T-cell (primary cell): Measurements from ENCODE around the gene IMP3. TPM values are rescaled to one million over a fixed set of nuclear protein-coding genes. Genes with fewer than 3 reads are reported as not detected.

Experiments used
- ATAC-seq, 4 experiments: fragments of 200-7000 bp in 3 of 4; fragments of 150-1000 bp in 1 of 4; cut with Tn5 transposase; replicated peaks in 1 of 4; 1 replicate in 3 of 4; 2 replicates in 1 of 4; pipeline ENCODE4 v1.10.0; 2021; ENCODE audit warnings: moderate library complexity in 3 of 4, mild to moderate bottlenecking in 2 of 4, moderate number of reproducible peaks in 1 of 4
- CTCF ChIA-PET, 2 donors: fragments of 300-600 bp; sonication (Branson Sonifier 250); formaldehyde crosslinking; loops; one replicate each; lab custom pipeline; 2022; ENCODE audit warnings: antibody characterized with exemption in 2 of 2; lab: Charles Lee
- POLR2A ChIA-PET, 2 donors: fragments of 300-600 bp; sonication (Branson Sonifier 250); formaldehyde crosslinking; loops; one replicate each; lab custom pipeline; 2022; ENCODE audit warnings: antibody characterized with exemption in 2 of 2; lab: Charles Lee
- DNase-seq, 35 experiments: peaks; one replicate each; pipeline versions ENCODE4 v3.0.0 to v3.0.0-alpha.2; 2013 to 2023
- H3K27ac ChIP-seq: one replicate; pipeline ENCODE4 v1.5.1; 2013; ENCODE audit warnings: low read length
- H3K27me3 ChIP-seq, 2 experiments: replicated peaks in 1 of 2; 1 replicate in 1 of 2; 2 replicates in 1 of 2; pipeline versions ENCODE4 v1.6.1 to v1.7.0; 2013; ENCODE audit warnings: low read length in 1 of 2, mixed read lengths in 1 of 2; ENCODE audit not compliant: control insufficient read depth in 2 of 2, insufficient read depth in 2 of 2; ENCODE audit errors: extremely low read depth in 1 of 2
- H3K36me3 ChIP-seq, 2 donors: 1 replicate in 1 of 2; 2 replicates in 1 of 2; pipeline versions ENCODE4 v1.6.1 to v1.7.0; 2013; ENCODE audit warnings: low read length in 1 of 2; ENCODE audit not compliant: control insufficient read depth in 2 of 2, insufficient read depth in 1 of 2; ENCODE audit errors: extremely low read depth in 1 of 2
- H3K4me1 ChIP-seq, 2 experiments: 1 replicate in 1 of 2; 2 replicates in 1 of 2; pipeline versions ENCODE4 v1.6.1 to v1.7.0; 2013; ENCODE audit warnings: low read length in 2 of 2, mixed read lengths in 1 of 2; ENCODE audit not compliant: insufficient read depth in 2 of 2, control insufficient read depth in 1 of 2; ENCODE audit errors: extremely low read depth in 1 of 2
- H3K4me3 ChIP-seq, 2 donors: 1 replicate in 1 of 2; 2 replicates in 1 of 2; pipeline versions ENCODE4 v1.5.1 to v1.7.0; 2013; ENCODE audit warnings: mild to moderate bottlenecking in 2 of 2, low read length in 1 of 2, moderate library complexity in 1 of 2; ENCODE audit not compliant: control insufficient read depth in 1 of 2; ENCODE audit errors: extremely low read depth in 1 of 2
- H3K9me3 ChIP-seq: 2 replicates; pipeline ENCODE4 v1.7.0; 2013
- H3K27ac Mint-ChIP-seq, 2 donors: one replicate each; pipeline ENCODE4 v1.8.0; 2020 to 2021; ENCODE audit warnings: mild to moderate bottlenecking in 2 of 2, mixed read lengths in 2 of 2
- H3K27me3 Mint-ChIP-seq, 2 donors: one replicate each; pipeline ENCODE4 v1.8.0; 2021 to 2022; ENCODE audit warnings: mixed read lengths in 2 of 2
- H3K36me3 Mint-ChIP-seq: one replicate; pipeline ENCODE4 v1.8.0; 2021; ENCODE audit warnings: mixed read lengths
- H3K4me1 Mint-ChIP-seq, 3 donors: one replicate each; pipeline ENCODE4 v1.8.0; 2020 to 2022; ENCODE audit warnings: mixed read lengths in 3 of 3, mild to moderate bottlenecking in 1 of 3
- H3K4me3 Mint-ChIP-seq, 3 donors: one replicate each; pipeline ENCODE4 v1.8.0; 2020 to 2022; ENCODE audit warnings: mild to moderate bottlenecking in 3 of 3, mixed read lengths in 3 of 3, moderate library complexity in 3 of 3
- H3K9me3 Mint-ChIP-seq, 3 donors: one replicate each; pipeline ENCODE4 v1.8.0; 2020 to 2022; ENCODE audit warnings: mixed read lengths in 3 of 3
- WGBS: methylation state at CpG from one replicate; pipeline ENCODE4 v1.1.5; 2013; ENCODE audit warnings: missing lambda C conversion rate; ENCODE audit not compliant: insufficient coverage; 5-methylcytosine and 5-hydroxymethylcytosine counted together
- total RNA-seq, 35 experiments: library from RNA in 6 of 35; stranded (reverse) in 6 of 35; fragments of 120-200 nt in 1 of 35; gene quantifications; one replicate each; pipeline versions ENCODE4 v1.2.1 to v1.2.4 and lab custom pipeline; 2013 to 2026

Gene IMP3
- total RNA-seq, 5 donors from 2014 or later (not counting 1 experiment from before 2014, with no cell fraction given) = 39.6 to 86.6 (median 81.8) TPM

GRCh38 chr15:75597667-75598341 is 42.2 kb downstream of the IMP3 start:
- no peaks in the 10 kb centered on the region for H3K27me3 ChIP-seq
- H3K4me3 ChIP-seq = no peak overlapping the region
- DNase-seq = peak in 22 of 35 experiments; percentile 7 to 56 (median 20)
- Mint-ChIP-seq H3K27me3 (no peaks in the 10 kb centered on the region), H3K4me1 (peaks cover 20 to 26% (median 25%) of the 10 kb centered on the region in 3 donors), H3K4me3 (peak overlapping the region in 2 of 3 donors; percentile 7 to 10), H3K36me3 (peaks cover 35% of the 10 kb centered on the region), H3K9me3 (no peaks in the 10 kb centered on the region), H3K27ac (peak overlapping the region in 1 of 2 donors; percentile 65)
- no peak overlapping the region for H3K27ac ChIP-seq
- peak; percentile 41 to 50 (median 47) for ATAC-seq
- POLR2A ChIA-PET = interaction anchor here in 1 of 2 donors (0.5 to 0.6 kb wide), 3 partner anchors 21 to 161 kb away, joined by 3 to 4 read pairs (median 3); partner anchors contain the start of gene IMP3
- peaks cover 3 to 20% of the 10 kb centered on the region in 2 experiments for H3K4me1 ChIP-seq
- H3K9me3 ChIP-seq = no peaks in the 10 kb centered on the region
- CTCF ChIA-PET = interaction anchor here (0.6 to 1.1 kb wide), 6 partner anchors 14 to 230 kb away, joined by 3 to 11 read pairs (median 5); partner anchors contain the start of gene IMP3 (in 1 of the 2)
- peaks cover 2 to 52% of the 10 kb centered on the region in 2 donors for H3K36me3 ChIP-seq
- no CpG with 5 or more reads among the region's 3 CpGs for WGBS

DNA sequence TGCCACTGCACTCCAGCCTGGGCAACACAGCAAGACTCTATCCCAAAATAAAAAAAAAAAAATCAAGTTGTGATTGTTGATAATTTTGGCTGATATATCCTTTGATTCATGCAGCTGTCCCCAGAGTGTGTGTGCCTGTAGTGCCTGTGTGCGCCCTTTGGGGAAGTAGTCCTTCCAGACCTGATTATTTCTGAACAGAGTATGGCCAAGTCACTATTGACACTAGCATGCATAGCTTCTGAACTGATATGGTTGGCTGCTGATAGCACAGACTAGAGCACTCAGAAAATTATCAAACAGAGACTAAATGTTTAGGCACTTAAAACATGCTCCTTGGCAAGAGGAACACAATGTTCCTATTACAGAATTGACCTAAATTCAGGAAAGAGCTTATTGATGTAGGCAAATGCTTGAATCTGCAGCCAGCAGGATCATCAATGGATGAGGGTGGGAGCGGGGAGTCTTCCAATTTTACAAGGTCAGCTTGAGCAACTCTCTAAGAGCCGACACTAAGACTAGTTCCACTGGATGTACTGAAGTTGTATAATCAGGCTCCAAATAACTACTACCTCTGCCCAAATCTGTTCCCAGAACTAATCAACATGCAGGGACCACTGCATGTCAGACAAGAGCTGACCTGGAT is 43.2 kb downstream of the IMP3 start:
- Histone ChIP-seq H3K27me3 (no peaks in the 10 kb centered on the region), H3K9me3 (no peaks in the 10 kb centered on the region), H3K27ac (no peak overlapping the region), H3K4me3 (no peak overlapping the region), H3K4me1 (peaks cover 3 to 20% of the 10 kb centered on the region in 2 experiments), H3K36me3 (peaks cover 2 to 54% of the 10 kb centered on the region in 2 donors)
- Mint-ChIP-seq H3K4me3 (no peak overlapping the region), H3K27ac (no peak overlapping the region), H3K27me3 (no peaks in the 10 kb centered on the region), H3K9me3 (no peaks in the 10 kb centered on the region), H3K36me3 (peaks cover 38% of the 10 kb centered on the region), H3K4me1 (peaks cover 20 to 26% (median 25%) of the 10 kb centered on the region in 3 donors)
- ChIA-PET POLR2A (interaction anchor here in 1 of 2 donors (0.5 to 0.6 kb wide), 3 partner anchors 22 to 730 kb away, joined by 3 to 4 read pairs (median 3); no protein-coding TSS in a partner anchor), CTCF (interaction anchor here (0.6 to 1.1 kb wide), 5 partner anchors 13 to 229 kb away, joined by 3 to 11 read pairs (median 5); no protein-coding TSS in a partner anchor)
- no CpG with 5 or more reads among the region's 3 CpGs for WGBS
- no peak for DNase-seq
- ATAC-seq = no peak

DNA sequence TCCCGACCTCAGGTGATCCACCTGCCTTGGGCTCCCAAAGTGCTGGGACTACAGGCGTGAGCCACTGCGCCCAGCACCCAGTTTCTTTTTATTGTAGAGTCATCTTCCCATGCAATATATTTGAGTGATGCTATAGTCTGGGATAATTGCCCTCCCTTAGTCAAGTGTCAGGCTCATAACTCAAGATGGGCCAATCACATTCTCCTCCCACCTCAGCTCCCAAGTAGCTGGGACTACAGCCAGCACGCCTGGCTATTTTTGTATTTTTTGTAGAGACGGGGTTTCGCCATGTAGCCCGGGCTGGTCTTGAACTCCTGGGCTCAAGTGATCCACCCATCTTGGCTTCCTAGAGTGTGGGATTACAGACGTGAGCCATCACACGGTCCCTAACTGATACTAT is 45.7 kb downstream of the IMP3 start:
- Mint-ChIP-seq H3K4me1 (peaks cover 20 to 36% (median 26%) of the 10 kb centered on the region in 3 donors), H3K36me3 (peaks cover 32% of the 10 kb centered on the region), H3K27me3 (no peaks in the 10 kb centered on the region), H3K4me3 (no peak overlapping the region), H3K27ac (no peak overlapping the region), H3K9me3 (no peaks in the 10 kb centered on the region)
- Histone ChIP-seq H3K4me3 (no peak overlapping the region), H3K4me1 (peaks cover 3 to 20% of the 10 kb centered on the region in 2 experiments), H3K27me3 (no peaks in the 10 kb centered on the region), H3K27ac (no peak overlapping the region), H3K36me3 (peaks cover 2 to 41% of the 10 kb centered on the region in 2 donors), H3K9me3 (no peaks in the 10 kb centered on the region)
- no peak for DNase-seq
- ATAC-seq = no peak
- POLR2A ChIA-PET = interaction anchor here in 1 of 2 donors (0.6 kb wide), 1 partner anchor 11 kb away, joined by 3 read pairs; no protein-coding TSS in a partner anchor
- 100% methylated on average over 4 of the region's 9 CpGs for WGBS
- CTCF ChIA-PET = no interaction called here

- H3K27ac ChIP-seq = no peak overlapping the region
- H3K4me3 Mint-ChIP-seq = no peak overlapping the region
- ChIA-PET POLR2A (no interaction called here), CTCF (interaction anchor here in 1 of 2 donors (0.6 kb wide), 2 partner anchors 8 to 22 kb away, joined by 3 to 4 read pairs; no protein-coding TSS in a partner anchor)
- DNase-seq (no peak), ATAC-seq (no peak)
- H3K4me1 ChIP-seq = no peaks in the 10 kb centered on the region
- H3K36me3 Mint-ChIP-seq = peaks cover 34% of the 10 kb centered on the region
- no peaks in the 10 kb centered on the region for H3K9me3 ChIP-seq
- H3K27ac Mint-ChIP-seq = no peak overlapping the region
- WGBS = 93% methylated on average over 2 of the region's 4 CpGs
- H3K4me3 ChIP-seq = no peak overlapping the region
- H3K27me3 Mint-ChIP-seq = no peaks in the 10 kb centered on the region
- H3K9me3 Mint-ChIP-seq = no peaks in the 10 kb centered on the region
- peaks cover 2 to 23% of the 10 kb centered on the region in 2 donors for H3K36me3 ChIP-seq
- peaks cover 7 to 22% (median 8%) of the 10 kb centered on the region in 3 donors for H3K4me1 Mint-ChIP-seq
- H3K27me3 ChIP-seq = no peaks in the 10 kb centered on the region
Measured at GRCh38 chr15:75591655-75592364, 48.2 kb downstream of the IMP3 start.

GRCh38 chr15:75590239-75590638 is 49.8 kb downstream of the IMP3 start:
- Histone ChIP-seq H3K4me1 (no peaks in the 10 kb centered on the region), H3K27me3 (no peaks in the 10 kb centered on the region), H3K4me3 (no peak overlapping the region), H3K36me3 (peaks cover 0 to 8% of the 10 kb centered on the region in 2 donors), H3K27ac (no peak overlapping the region), H3K9me3 (no peaks in the 10 kb centered on the region)
- Mint-ChIP-seq H3K27ac (peak overlapping the region in 1 of 2 donors; percentile 4), H3K36me3 (peaks cover 28% of the 10 kb centered on the region), H3K4me3 (no peak overlapping the region), H3K27me3 (no peaks in the 10 kb centered on the region), H3K9me3 (no peaks in the 10 kb centered on the region), H3K4me1 (peaks cover 0 to 17% (median 5%) of the 10 kb centered on the region in 3 donors)
- POLR2A ChIA-PET = no interaction called here
- no CpG with 5 or more reads among the region's 2 CpGs for WGBS
- ATAC-seq (no peak), DNase-seq (no peak)
- CTCF ChIA-PET = interaction anchor here in 1 of 2 donors (0.6 kb wide), 1 partner anchor 33 kb away, joined by 3 read pairs; no protein-coding TSS in a partner anchor
